Right ventricle myocardium inferior (tissue), 1 donor: Measurements from ENCODE around the gene PGM3. TPM values are rescaled to one million over a fixed set of nuclear protein-coding genes. Genes with fewer than 3 reads are reported as not detected.

ENCODE experiments used
- ATAC-seq: fragments of 200-7000 bp; cut with Tn5 transposase; one replicate; pipeline ENCODE4 v1.9.1; 2020; ENCODE audit warnings: mild to moderate bottlenecking, moderate library complexity
- DNase-seq: peaks from one replicate; pipeline ENCODE4 v3.0.0; 2021; ENCODE audit errors: missing footprints
- intact Hi-C: fragments of 100-400 bp; cut with DNase I; formaldehyde crosslinking; loops from one replicate; pipeline ENCODE4 v1.11.0; 2022
- total RNA-seq: library from RNA; stranded (reverse); fragmentation: NEBNext Ultra II Directional; extraction: Animal tissue kit (Norgen Biotek cat#: 25700); gene quantifications from one replicate; pipeline ENCODE4 v1.2.1, GENCODE V29; 2021
- donor health status: DM: no; HTN: yes; CAD: no; lungs with severe emphysema.

The PGM3 gene
- total RNA-seq, 1 donor from 2014 or later: 12.7 TPM

GRCh38 chr6:83127976-83128375 lies 65.1 kb downstream of the PGM3 start:
- intact Hi-C loops: no loop called here
- ATAC-seq (no peak), DNase-seq (no peak)

GRCh38 chr6:83127258-83127657 lies 65.8 kb downstream of the PGM3 start:
- intact Hi-C loops: no loop called here
- no peak for DNase-seq
- ATAC-seq: no peak

- no peak for ATAC-seq
- DNase-seq: no peak
- intact Hi-C loops: no loop called here
These were observed 66.3 kb downstream of the PGM3 start for GRCh38 chr6:83126807-83127206.

- intact Hi-C loops: no loop called here
- ATAC-seq (no peak), DNase-seq (no peak)
These were observed 66.8 kb downstream of the PGM3 start for GRCh38 chr6:83126223-83126622.

- ATAC-seq: no peak
- DNase-seq: no peak
- intact Hi-C loops: no loop called here
These were observed 67.6 kb downstream of the PGM3 start for GRCh38 chr6:83125425-83125824.

GRCh38 chr6:83124553-83124952 lies 68.5 kb downstream of the PGM3 start:
- intact Hi-C loops: no loop called here

GRCh38 chr6:83119742-83120300 lies 73.2 kb downstream of the PGM3 start:
- ATAC-seq: no peak
- intact Hi-C loops: loop anchor here (5.0 kb wide), 1 partner anchor 42 kb away; no protein-coding TSS in a partner anchor
- no peak for DNase-seq

More at GRCh38 chr6:83124553-83124952, 68.5 kb downstream of the PGM3 start:
- DNase-seq (no peak), ATAC-seq (no peak)

GRCh38 chr6:83117802-83118201 lies 75.3 kb downstream of the PGM3 start:
- ATAC-seq (no peak), DNase-seq (no peak)
- intact Hi-C loops: loop anchor here (5.0 kb wide), 1 partner anchor 44 kb away; no protein-coding TSS in a partner anchor

Other genes starting within 250 kb of the PGM3 start
- gene UBE3D, start 127.4 kb downstream of the PGM3 start, total RNA-seq: 2.3 TPM
- 13.4 TPM for gene DOP1A, start 125.6 kb downstream of the PGM3 start, total RNA-seq
- 2.4 TPM for gene RWDD2A, start 92 bp upstream of the PGM3 start, total RNA-seq
- 24.8 TPM for gene ME1, start 237.8 kb upstream of the PGM3 start, total RNA-seq